Heart left ventricle (tissue), 16 donors: ENCODE measurements around the gene PRKRIP1. TPM values are rescaled to one million over a fixed set of nuclear protein-coding genes. Genes with fewer than 3 reads are reported as not detected.

Experiments used
- ATAC-seq, 4 donors: fragments of 200-7000 bp; cut with Tn5 transposase; one replicate each; pipeline ENCODE4 v1.9.1; 2020 to 2022; ENCODE audit warnings: moderate library complexity in 4 of 4, mild to moderate bottlenecking in 3 of 4, moderate number of reproducible peaks in 1 of 4
- DNase-seq, 5 donors: peaks; one replicate each; pipeline ENCODE4 v3.0.0-alpha.2; 2020
- H3K27ac ChIP-seq, 12 donors: fragments of 200-600 bp; sonication (generic) in 4 of 12; one replicate each; pipeline versions ENCODE4 v1.5.0 to v1.8.0; 2016 to 2022; ENCODE audit warnings: mild to moderate bottlenecking in 2 of 12
- H3K27me3 ChIP-seq, 9 donors: fragments of 200-600 bp; sonication (generic) in 2 of 9; one replicate each; pipeline versions ENCODE4 v1.5.1 to v1.8.0; 2016 to 2022; ENCODE audit warnings: mild to moderate bottlenecking in 3 of 9
- H3K36me3 ChIP-seq, 9 donors: fragments of 200-600 bp; sonication (generic) in 2 of 9; one replicate each; pipeline versions ENCODE4 v1.5.0 to v1.8.0; 2018 to 2022; ENCODE audit warnings: mild to moderate bottlenecking in 2 of 9
- H3K4me1 ChIP-seq, 12 donors: fragments of 200-600 bp; sonication (generic) in 4 of 12; one replicate each; pipeline versions ENCODE4 v1.5.0 to v1.8.0; 2016 to 2022; ENCODE audit warnings: mild to moderate bottlenecking in 3 of 12
- H3K4me3 ChIP-seq, 12 donors: fragments of 200-600 bp; sonication (generic) in 4 of 12; one replicate each; pipeline versions ENCODE4 v1.5.0 to v1.8.0; 2017 to 2022; ENCODE audit warnings: mild to moderate bottlenecking in 9 of 12, moderate library complexity in 4 of 12
- H3K9me3 ChIP-seq, 12 donors: fragments of 200-600 bp; sonication (generic) in 4 of 12; one replicate each; pipeline versions ENCODE4 v1.5.0 to v1.8.0; 2016 to 2022; ENCODE audit warnings: mild to moderate bottlenecking in 1 of 12
- POLR2A ChIP-seq, 2 donors: fragments of 450-650 bp; IDR thresholded peaks; one replicate each; pipeline ENCODE4 v1.6.1; 2017; ENCODE audit warnings: antibody characterized with exemption in 2 of 2, mild to moderate bottlenecking in 2 of 2, moderate library complexity in 2 of 2
- WGBS, 4 donors: extraction: QIAGEN DNeasy Blood & Tissue Kit in 2 of 4; methylation state at CpG; one replicate each; pipeline versions ENCODE4 v1.1.5 to v1.1.7; 2013 to 2018; 5-methylcytosine and 5-hydroxymethylcytosine counted together
- intact Hi-C, 10 donors: fragments of 100-400 bp; cut with DNase I; formaldehyde crosslinking; loops; one replicate each; pipeline versions ENCODE4 v1.11.1 to v1.14.2; 2022
- polyA plus RNA-seq, 2 donors: library from polyadenylated mRNA; stranded (reverse); fragments of 200-250 nt; gene quantifications; one replicate each; pipeline ENCODE4 v1.2.3, GENCODE V29; 2013
- total RNA-seq, 9 donors: library from RNA; depleted of rRNA in 2 of 9; stranded (reverse); fragments of >200 nt in 2 of 9; fragmentation: NEBNext Ultra II Directional in 3 of 9; extraction: Animal tissue kit (Norgen Biotek cat#: 25700) in 3 of 9; gene quantifications; one replicate each; pipeline versions ENCODE4 v1.1.0 to v1.2.4, GENCODE V29; 2016 to 2023
- TF ChIP-seq, protein P1 (sequence below), 12 donors: fragments of 200-600 bp; sonication (generic) in 4 of 12; IDR thresholded peaks; one replicate each; pipeline versions ENCODE4 v1.5.0 to v1.8.0; 2018 to 2022; ENCODE audit warnings: antibody characterized with exemption in 12 of 12, mild to moderate bottlenecking in 5 of 12
- donor health status: ischemic (EF 13 %, LVEDD 7.1; RV severe dilation, severe dysfunction).
- donor health status: healthy with polysubstance abuse.
- donor health status: DM: no; HTN: yes; CAD: no.
- donor health status: DM: no; HTN: no; CAD: no.
- donor health status: ischemic (EF 25% LVEDD 6.9; RV normal size, moderate dysfunction).
- donor health status: ischemic (EF 25% LVEDD 5.7; RV mildly dilated, moderate dysfunction).
- donor health status: healthy.
- donor health status: DM: yes; HTN: yes; CAD: no.
- donor health status: ischemic (EF 35%, LVEDD 5.7; RV mildly dilated, moderate dysfunction).
- donor health status: nonischemic (EF 11% LVEDD 7.7; RV severe dilation, severe dysfunction).
- donor health status: DM: yes; HTN: yes; CAD: no.
- donor health status: PGD.
- donor health status: ischemic (EF 29% LVEDD 5.4; RV normal size, mild dysfunction).
- donor health status: nonischemic (EF 23%, LVEDD 6.1; RV moderate dilation, normal function).

PRKRIP1 gene
- total and polyA plus RNA-seq, 11 donors: 7.4 to 15.2 (median 11.7) TPM

DNA sequence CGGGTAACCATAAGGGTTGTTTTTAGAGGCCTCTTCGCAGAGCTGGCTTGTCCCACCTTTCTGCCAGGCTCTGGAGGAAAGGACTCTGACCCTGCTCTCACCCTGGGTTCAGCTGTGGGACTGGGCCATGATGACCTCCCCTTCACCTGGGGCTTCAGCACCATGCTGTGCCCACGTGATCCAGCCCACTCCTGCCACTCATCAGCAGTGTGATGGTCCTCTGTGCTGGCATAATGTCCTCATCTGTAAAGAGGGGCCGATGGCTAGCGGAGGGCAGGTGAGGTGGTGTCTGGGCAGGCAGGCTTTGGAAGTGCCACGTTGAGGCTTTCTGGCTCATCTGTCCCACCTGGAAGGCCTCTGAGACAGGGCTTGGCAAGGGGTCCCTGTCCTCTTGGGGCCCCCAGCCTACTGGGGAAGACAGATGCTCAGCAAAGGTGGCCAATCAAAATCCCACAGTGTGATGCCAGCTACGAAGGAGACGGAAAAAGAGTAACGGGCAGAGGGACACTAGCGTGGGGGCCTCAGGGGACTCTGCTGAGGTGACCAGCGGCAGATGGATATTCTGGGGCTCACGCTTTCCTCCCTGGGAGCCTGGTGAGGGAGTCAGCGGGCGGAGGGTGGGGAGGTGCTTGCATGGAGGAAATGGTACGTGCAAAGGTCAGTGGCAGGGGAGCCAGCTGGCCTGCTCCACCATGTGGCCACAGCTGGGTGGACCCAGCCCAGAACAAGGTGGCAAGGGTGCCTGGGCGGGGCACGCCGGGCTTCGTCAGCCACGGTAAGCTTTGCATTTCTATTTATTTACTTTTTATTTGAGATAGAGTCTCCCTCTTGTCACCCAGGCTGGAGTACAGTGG is 74.0 kb downstream of the PRKRIP1 start:
- peaks cover 0 to 47% (median 24%) of the 10 kb centered on the region in 9 donors for H3K36me3 ChIP-seq
- ATAC-seq (no peak), DNase-seq (peak in 4 of 5 donors; percentile 10 to 57 (median 26))
- 78 to 87% (median 84%) methylated on average over 19 to 20 of the region's 20 CpGs for WGBS, 4 donors
- no peaks in the 10 kb centered on the region for H3K9me3 ChIP-seq
- peaks cover 0 to 12% (median 10%) of the 10 kb centered on the region in 12 donors for H3K4me1 ChIP-seq
- intact Hi-C loops: loop anchor here in 1 of 10 donors (5.0 kb wide), 1 partner anchor 53 kb away; no protein-coding TSS in a partner anchor
- no peak overlapping the region for H3K4me3 ChIP-seq
- H3K27me3 ChIP-seq: no peaks in the 10 kb centered on the region
- TF ChIP-seq, protein P1, sequence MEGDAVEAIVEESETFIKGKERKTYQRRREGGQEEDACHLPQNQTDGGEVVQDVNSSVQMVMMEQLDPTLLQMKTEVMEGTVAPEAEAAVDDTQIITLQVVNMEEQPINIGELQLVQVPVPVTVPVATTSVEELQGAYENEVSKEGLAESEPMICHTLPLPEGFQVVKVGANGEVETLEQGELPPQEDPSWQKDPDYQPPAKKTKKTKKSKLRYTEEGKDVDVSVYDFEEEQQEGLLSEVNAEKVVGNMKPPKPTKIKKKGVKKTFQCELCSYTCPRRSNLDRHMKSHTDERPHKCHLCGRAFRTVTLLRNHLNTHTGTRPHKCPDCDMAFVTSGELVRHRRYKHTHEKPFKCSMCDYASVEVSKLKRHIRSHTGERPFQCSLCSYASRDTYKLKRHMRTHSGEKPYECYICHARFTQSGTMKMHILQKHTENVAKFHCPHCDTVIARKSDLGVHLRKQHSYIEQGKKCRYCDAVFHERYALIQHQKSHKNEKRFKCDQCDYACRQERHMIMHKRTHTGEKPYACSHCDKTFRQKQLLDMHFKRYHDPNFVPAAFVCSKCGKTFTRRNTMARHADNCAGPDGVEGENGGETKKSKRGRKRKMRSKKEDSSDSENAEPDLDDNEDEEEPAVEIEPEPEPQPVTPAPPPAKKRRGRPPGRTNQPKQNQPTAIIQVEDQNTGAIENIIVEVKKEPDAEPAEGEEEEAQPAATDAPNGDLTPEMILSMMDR (IDR thresholded peaks at IDR 0.05): no peak
- no peak for TF ChIP-seq POLR2A (IDR thresholded peaks at IDR 0.05)
- H3K27ac ChIP-seq: no peak overlapping the region

DNA sequence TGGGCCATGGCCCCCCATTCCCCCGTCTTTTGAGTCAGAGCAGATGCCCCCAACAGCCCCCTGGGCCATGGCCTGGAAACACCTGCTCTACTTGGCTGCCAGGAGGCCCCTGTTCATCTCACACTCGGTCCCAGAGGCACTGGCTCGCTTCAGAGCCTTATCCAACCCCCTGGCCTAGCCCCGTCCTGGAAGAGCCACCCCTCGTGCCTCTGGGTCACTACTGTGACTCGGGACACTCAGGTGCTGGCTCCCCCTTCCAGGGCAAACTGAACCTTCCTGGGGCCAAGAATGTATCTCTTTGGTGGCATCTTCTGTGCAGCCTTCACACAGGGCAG is 75.6 kb downstream of the PRKRIP1 start:
- no peak overlapping the region for H3K27ac ChIP-seq
- intact Hi-C loops: no loop called here
- peak in 3 of 5 donors; percentile 12 to 23 (median 14) for DNase-seq

GRCh38 chr7:102472126-102473041 is 76.2 kb downstream of the PRKRIP1 start:
- H3K27me3 ChIP-seq: no peaks in the 10 kb centered on the region
- H3K9me3 ChIP-seq: no peaks in the 10 kb centered on the region
- no peak overlapping the region for H3K4me3 ChIP-seq
- no peaks in the 10 kb centered on the region for H3K4me1 ChIP-seq
- no peak overlapping the region for H3K27ac ChIP-seq
- ATAC-seq (peak in 2 of 4 donors; percentile 3 to 6), DNase-seq (peak; percentile 6 to 47 (median 21))
- 71 to 79% (median 73%) methylated on average over 18 to 31 of the region's 31 CpGs for WGBS, 4 donors
- intact Hi-C loops: no loop called here
- H3K36me3 ChIP-seq: peaks cover 0 to 50% (median 28%) of the 10 kb centered on the region in 9 donors
- no peak for TF ChIP-seq POLR2A (IDR thresholded peaks at IDR 0.05)
- TF ChIP-seq, protein P1 (IDR thresholded peaks at IDR 0.05): no peak

More for the DNA sequence above, 75.6 kb downstream of the PRKRIP1 start:
- Histone ChIP-seq H3K4me1 (no peaks in the 10 kb centered on the region), H3K27me3 (no peaks in the 10 kb centered on the region), H3K9me3 (no peaks in the 10 kb centered on the region), H3K4me3 (no peak overlapping the region), H3K36me3 (peaks cover 0 to 51% (median 28%) of the 10 kb centered on the region in 9 donors)
- TF ChIP-seq, protein P1 (IDR thresholded peaks at IDR 0.05): no peak
- TF ChIP-seq POLR2A (IDR thresholded peaks at IDR 0.05): no peak
- ATAC-seq: no peak
- WGBS, 4 donors: 77 to 91% (median 84%) methylated on average over 6 of the region's 6 CpGs
